ENCODE data around the gene LSG1. TPM values are rescaled to one million over a fixed set of nuclear protein-coding genes. Genes with fewer than 3 reads are reported as not detected.

Gene LSG1
- total and polyA plus RNA-seq, 12 donors: 12.5 to 56.0 (median 23.1) TPM

GRCh38 chr3:194617143-194617671, 54.8 kb downstream of the LSG1 start:
- TF ChIP-seq POLR2A (IDR thresholded peaks at IDR 0.05) (no peak), CTCF (IDR thresholded peaks at IDR 0.05) (no peak)
- no peak for DNase-seq
- Histone ChIP-seq H3K27me3 (no peaks in the 10 kb centered on the region), H3K9me3 (replicated peaks in 1 of 3) (no peaks in the 10 kb centered on the region), H3K36me3 (replicated peaks in 1 of 2) (no peaks in the 10 kb centered on the region), H3K4me1 (replicated peaks in 1 of 2) (no peaks in the 10 kb centered on the region), H3K27ac (no peak overlapping the region), H3K4me3 (no peak overlapping the region)
- intact Hi-C loops (cut with DNase I): no loop called here
- WGBS, 4 donors: 88 to 95% (median 91%) methylated on average over 9 to 14 of the region's 14 CpGs

GRCh38 chr3:194615226-194615625, 56.8 kb downstream of the LSG1 start:
- Histone ChIP-seq H3K27ac (no peak overlapping the region), H3K4me1 (replicated peaks in 1 of 2) (no peaks in the 10 kb centered on the region), H3K9me3 (replicated peaks in 1 of 3) (no peaks in the 10 kb centered on the region), H3K27me3 (no peaks in the 10 kb centered on the region), H3K36me3 (replicated peaks in 1 of 2) (no peaks in the 10 kb centered on the region), H3K4me3 (no peak overlapping the region)
- 85 to 91% (median 90%) methylated on average over 11 of the region's 11 CpGs for WGBS, 4 donors
- no peak for DNase-seq
- intact Hi-C loops (cut with DNase I): no loop called here
- TF ChIP-seq CTCF (IDR thresholded peaks at IDR 0.05): no peak
- no peak for TF ChIP-seq POLR2A (IDR thresholded peaks at IDR 0.05)

GRCh38 chr3:194612221-194612620, 59.8 kb downstream of the LSG1 start:
- Histone ChIP-seq H3K9me3 (replicated peaks in 1 of 3) (no peaks in the 10 kb centered on the region), H3K27ac (no peak overlapping the region), H3K4me1 (replicated peaks in 1 of 2) (no peaks in the 10 kb centered on the region), H3K27me3 (no peaks in the 10 kb centered on the region), H3K36me3 (replicated peaks in 1 of 2) (no peaks in the 10 kb centered on the region), H3K4me3 (no peak overlapping the region)
- no peak for TF ChIP-seq CTCF (IDR thresholded peaks at IDR 0.05)
- TF ChIP-seq POLR2A (IDR thresholded peaks at IDR 0.05): no peak
- intact Hi-C loops (cut with DNase I): no loop called here
- DNase-seq: no peak
- WGBS, 4 donors: 67 to 83% (median 76%) methylated on average over 8 of the region's 8 CpGs

GRCh38 chr3:194610689-194611088, 61.3 kb downstream of the LSG1 start:
- H3K27me3 ChIP-seq: no peaks in the 10 kb centered on the region
- 83 to 96% (median 92%) methylated on average over 3 of the region's 3 CpGs for WGBS, 4 donors
- intact Hi-C loops (cut with DNase I): no loop called here
- no peaks in the 10 kb centered on the region for H3K36me3 ChIP-seq (replicated peaks in 1 of 2)
- H3K4me1 ChIP-seq (replicated peaks in 1 of 2): no peaks in the 10 kb centered on the region
- DNase-seq: no peak
- no peak overlapping the region for H3K27ac ChIP-seq
- TF ChIP-seq POLR2A (IDR thresholded peaks at IDR 0.05): no peak
- no peak for TF ChIP-seq CTCF (IDR thresholded peaks at IDR 0.05)
- no peak overlapping the region for H3K4me3 ChIP-seq
- no peaks in the 10 kb centered on the region for H3K9me3 ChIP-seq (replicated peaks in 1 of 3)

Data from adrenal gland (tissue), 12 donors.